KMS-11 (cell line): ENCODE results near the gene CNGB1.

Source experiments
- H2AFZ ChIP-seq: fragments of 200-600 bp; sonication (generic); 2 replicates; pipeline ENCODE4 v1.6.1; 2016; ENCODE audit warnings: antibody characterized with exemption, mixed run types, low read depth
- H3K27ac ChIP-seq: fragments of 200-600 bp; sonication (generic); 2 replicates; pipeline ENCODE4 v1.6.1; 2016; ENCODE audit warnings: mild to moderate bottlenecking, mixed run types
- H3K27me3 ChIP-seq: fragments of 200-600 bp; sonication (generic); 2 replicates; pipeline ENCODE4 v1.6.1; 2017; ENCODE audit warnings: mild to moderate bottlenecking, low read depth, mixed run types, moderate library complexity; ENCODE audit not compliant: insufficient read depth
- H3K36me3 ChIP-seq: fragments of 200-600 bp; sonication (generic); 2 replicates; pipeline ENCODE4 v1.6.1; 2017; ENCODE audit warnings: mild to moderate bottlenecking, mixed run types; ENCODE audit not compliant: insufficient read depth
- H3K4me1 ChIP-seq: fragments of 200-600 bp; sonication (generic); 2 replicates; pipeline ENCODE4 v1.6.1; 2016; ENCODE audit warnings: mild to moderate bottlenecking, low read depth, mixed run types; ENCODE audit not compliant: poor library complexity, severe bottlenecking
- H3K4me2 ChIP-seq: fragments of 200-600 bp; sonication (generic); 2 replicates; pipeline ENCODE4 v1.7.0; 2016; ENCODE audit warnings: mild to moderate bottlenecking, mixed run types
- H3K4me3 ChIP-seq: fragments of 200-600 bp; sonication (generic); IDR thresholded peaks from 2 replicates; pipeline ENCODE4 v1.6.1; 2017; ENCODE audit warnings: low read depth, low read length, mixed read lengths; ENCODE audit not compliant: insufficient read depth
- H3K79me2 ChIP-seq: fragments of 200-600 bp; sonication (generic); 2 replicates; pipeline ENCODE4 v1.6.1; 2016; ENCODE audit warnings: low read depth, mixed run types; ENCODE audit not compliant: insufficient read depth
- H3K9ac ChIP-seq: fragments of 200-600 bp; sonication (generic); 2 replicates; pipeline ENCODE4 v1.6.1; 2016; ENCODE audit warnings: mild to moderate bottlenecking, mixed run types
- H4K20me1 ChIP-seq: fragments of 200-600 bp; sonication (generic); 2 replicates; pipeline ENCODE4 v1.6.1; 2016; ENCODE audit warnings: mild to moderate bottlenecking, mixed run types; ENCODE audit not compliant: insufficient read depth
- TF ChIP-seq, protein P1 (sequence below): fragments of 200-600 bp; sonication (generic); conservative IDR thresholded peaks from 2 replicates; pipeline ENCODE4 v1.6.1; 2017; ENCODE audit warnings: low read depth, mild to moderate bottlenecking, antibody characterized with exemption, low read length, moderate library complexity, mixed read lengths

The CNGB1 gene

DNA sequence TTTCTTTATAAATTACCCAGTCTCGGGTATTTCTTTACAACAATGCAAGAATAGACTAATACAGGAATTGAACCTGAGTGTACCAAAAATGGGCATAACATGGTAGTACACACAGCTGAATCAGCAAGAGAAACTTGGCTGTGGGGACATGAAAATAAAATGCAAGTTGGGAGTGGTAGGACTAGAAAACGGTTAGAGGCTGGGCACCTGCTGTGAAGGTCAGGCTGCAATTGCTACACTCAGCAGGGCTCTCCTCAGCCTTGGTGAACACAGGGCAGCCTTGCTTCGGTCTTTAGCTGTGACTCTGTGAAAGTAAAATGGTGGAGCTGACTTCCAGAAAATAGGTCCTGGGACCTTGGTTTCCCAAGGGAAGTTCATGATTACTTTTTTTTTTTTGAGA is 45.6 kb downstream of the CNGB1 start:
- Histone ChIP-seq H3K79me2 (no peaks in the 10 kb centered on the region), H3K4me1 (peaks cover 65% of the 10 kb centered on the region), H3K27ac (peak overlapping the region; percentile 77), H2AFZ (peak overlapping the region; percentile 49; the same call in 1 of the 2 replicates), H3K27me3 (no peaks in the 10 kb centered on the region), H3K36me3 (no peaks in the 10 kb centered on the region), H4K20me1 (no peaks in the 10 kb centered on the region), H3K4me2 (peak overlapping the region; percentile 76), H3K4me3 (no peak overlapping the region), H3K9ac (peak overlapping the region; percentile 23; the same call in 1 of the 2 replicates)
- TF ChIP-seq, protein P1, sequence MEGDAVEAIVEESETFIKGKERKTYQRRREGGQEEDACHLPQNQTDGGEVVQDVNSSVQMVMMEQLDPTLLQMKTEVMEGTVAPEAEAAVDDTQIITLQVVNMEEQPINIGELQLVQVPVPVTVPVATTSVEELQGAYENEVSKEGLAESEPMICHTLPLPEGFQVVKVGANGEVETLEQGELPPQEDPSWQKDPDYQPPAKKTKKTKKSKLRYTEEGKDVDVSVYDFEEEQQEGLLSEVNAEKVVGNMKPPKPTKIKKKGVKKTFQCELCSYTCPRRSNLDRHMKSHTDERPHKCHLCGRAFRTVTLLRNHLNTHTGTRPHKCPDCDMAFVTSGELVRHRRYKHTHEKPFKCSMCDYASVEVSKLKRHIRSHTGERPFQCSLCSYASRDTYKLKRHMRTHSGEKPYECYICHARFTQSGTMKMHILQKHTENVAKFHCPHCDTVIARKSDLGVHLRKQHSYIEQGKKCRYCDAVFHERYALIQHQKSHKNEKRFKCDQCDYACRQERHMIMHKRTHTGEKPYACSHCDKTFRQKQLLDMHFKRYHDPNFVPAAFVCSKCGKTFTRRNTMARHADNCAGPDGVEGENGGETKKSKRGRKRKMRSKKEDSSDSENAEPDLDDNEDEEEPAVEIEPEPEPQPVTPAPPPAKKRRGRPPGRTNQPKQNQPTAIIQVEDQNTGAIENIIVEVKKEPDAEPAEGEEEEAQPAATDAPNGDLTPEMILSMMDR = no peak

DNA sequence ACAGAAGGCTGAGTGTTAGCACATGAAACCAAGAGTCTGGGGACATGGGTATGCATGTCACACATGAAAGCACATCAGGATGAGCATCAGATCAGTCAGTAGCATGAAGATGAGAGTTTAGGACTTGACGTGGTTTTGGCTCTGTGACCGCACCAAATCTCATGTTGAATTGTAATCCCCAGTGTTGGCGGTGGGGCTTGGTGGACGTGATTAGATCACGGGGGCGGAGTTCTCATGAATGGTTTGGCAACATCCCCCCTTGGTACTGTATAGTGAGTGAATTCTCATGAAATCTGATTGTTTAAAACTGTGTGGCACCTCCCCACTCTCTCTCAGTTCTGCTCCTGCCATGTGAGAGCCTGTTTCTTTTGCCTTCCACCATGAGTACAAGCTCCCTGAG is 46.4 kb downstream of the CNGB1 start:
- no peaks in the 10 kb centered on the region for H3K79me2 ChIP-seq
- no peak overlapping the region for H3K4me2 ChIP-seq
- no peak overlapping the region for H3K9ac ChIP-seq
- H3K4me3 ChIP-seq = no peak overlapping the region
- H4K20me1 ChIP-seq = no peaks in the 10 kb centered on the region
- peaks cover 73% of the 10 kb centered on the region for H3K4me1 ChIP-seq
- TF ChIP-seq, protein P1 = no peak
- peak overlapping the region; percentile 77; the same call in 1 of the 2 replicates for H3K27ac ChIP-seq
- H3K27me3 ChIP-seq = no peaks in the 10 kb centered on the region
- H3K36me3 ChIP-seq = no peaks in the 10 kb centered on the region
- H2AFZ ChIP-seq = no peak overlapping the region

DNA sequence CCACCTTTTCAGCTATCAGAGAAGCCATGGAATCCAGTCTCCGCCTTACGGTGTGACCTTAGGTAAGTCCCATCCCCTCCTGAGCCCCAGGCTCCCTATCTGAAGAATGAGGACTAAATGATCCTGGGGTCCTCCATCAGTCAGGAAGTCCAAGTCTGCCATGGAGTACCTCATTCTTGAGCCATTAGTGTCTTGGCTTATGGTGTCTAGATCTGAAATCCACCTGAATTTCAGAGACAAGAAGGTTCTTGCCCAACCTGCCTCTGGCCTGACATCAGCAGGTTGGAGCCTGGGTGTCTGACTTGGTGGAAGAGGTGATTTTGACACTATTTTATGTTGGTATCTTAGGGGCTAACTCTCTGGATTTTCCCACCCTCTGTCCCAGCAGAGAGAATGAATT is 47.1 kb downstream of the CNGB1 start:
- no peaks in the 10 kb centered on the region for H3K79me2 ChIP-seq
- no peak overlapping the region for H3K4me3 ChIP-seq
- no peak overlapping the region for H3K9ac ChIP-seq
- no peaks in the 10 kb centered on the region for H3K27me3 ChIP-seq
- H4K20me1 ChIP-seq = no peaks in the 10 kb centered on the region
- no peak overlapping the region for H2AFZ ChIP-seq
- peaks cover 76% of the 10 kb centered on the region for H3K4me1 ChIP-seq
- 0 out of 2 replicates have a peak overlapping the region, but pooled peaks have one; percentile 3 for H3K27ac ChIP-seq
- TF ChIP-seq, protein P1 = no peak
- H3K4me2 ChIP-seq = no peak overlapping the region; the same call in 1 of the 2 replicates
- no peaks in the 10 kb centered on the region for H3K36me3 ChIP-seq

DNA sequence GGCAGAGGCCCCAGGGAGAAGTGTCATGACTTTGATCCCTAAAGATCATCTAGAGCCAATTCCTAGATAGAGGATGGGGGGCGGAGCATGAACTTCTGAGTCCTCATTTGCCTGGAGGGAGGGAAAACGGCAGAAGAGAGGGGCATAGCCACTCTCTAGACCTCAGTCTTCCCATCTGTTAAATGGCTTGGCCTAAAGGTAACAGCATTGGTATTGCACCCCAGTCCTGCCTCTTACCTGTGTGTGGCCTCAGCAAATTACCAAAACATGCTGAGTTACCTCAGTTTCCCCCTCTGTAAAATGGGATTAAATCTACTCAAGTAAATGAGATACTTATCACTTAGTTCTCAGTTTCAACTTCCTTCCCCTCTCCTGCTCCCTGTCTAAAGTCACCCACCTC is 47.5 kb downstream of the CNGB1 start:
- Histone ChIP-seq H2AFZ (no peak overlapping the region), H3K27ac (no peak overlapping the region), H3K4me2 (no peak overlapping the region), H3K27me3 (no peaks in the 10 kb centered on the region), H3K4me1 (peaks cover 76% of the 10 kb centered on the region), H4K20me1 (no peaks in the 10 kb centered on the region), H3K9ac (no peak overlapping the region), H3K4me3 (no peak overlapping the region), H3K79me2 (no peaks in the 10 kb centered on the region), H3K36me3 (no peaks in the 10 kb centered on the region)
- TF ChIP-seq, protein P1 = no peak
